Mucosa of gallbladder (tissue), 1 donor: Measurements from ENCODE around the gene IL31RA. TPM values are rescaled to one million over a fixed set of nuclear protein-coding genes. Genes with fewer than 3 reads are reported as not detected.
"Not testable (repeated sequence)": the region's sequence is repeated elsewhere in the genome, so short reads cannot be mapped to it uniquely, and the experiment has no call there.

Experiments
- DNase-seq: peaks from one replicate; pipeline ENCODE4 v3.0.0-alpha.2; 2020; ENCODE audit warnings: low spot score
- total RNA-seq: library from RNA; stranded (reverse); gene quantifications from one replicate; pipeline ENCODE4 v1.2.1, GENCODE V29; 2021
- donor health status: DM: no; HTN: no; CAD: no.

The IL31RA gene
- 0.17 TPM for total RNA-seq

DNA sequence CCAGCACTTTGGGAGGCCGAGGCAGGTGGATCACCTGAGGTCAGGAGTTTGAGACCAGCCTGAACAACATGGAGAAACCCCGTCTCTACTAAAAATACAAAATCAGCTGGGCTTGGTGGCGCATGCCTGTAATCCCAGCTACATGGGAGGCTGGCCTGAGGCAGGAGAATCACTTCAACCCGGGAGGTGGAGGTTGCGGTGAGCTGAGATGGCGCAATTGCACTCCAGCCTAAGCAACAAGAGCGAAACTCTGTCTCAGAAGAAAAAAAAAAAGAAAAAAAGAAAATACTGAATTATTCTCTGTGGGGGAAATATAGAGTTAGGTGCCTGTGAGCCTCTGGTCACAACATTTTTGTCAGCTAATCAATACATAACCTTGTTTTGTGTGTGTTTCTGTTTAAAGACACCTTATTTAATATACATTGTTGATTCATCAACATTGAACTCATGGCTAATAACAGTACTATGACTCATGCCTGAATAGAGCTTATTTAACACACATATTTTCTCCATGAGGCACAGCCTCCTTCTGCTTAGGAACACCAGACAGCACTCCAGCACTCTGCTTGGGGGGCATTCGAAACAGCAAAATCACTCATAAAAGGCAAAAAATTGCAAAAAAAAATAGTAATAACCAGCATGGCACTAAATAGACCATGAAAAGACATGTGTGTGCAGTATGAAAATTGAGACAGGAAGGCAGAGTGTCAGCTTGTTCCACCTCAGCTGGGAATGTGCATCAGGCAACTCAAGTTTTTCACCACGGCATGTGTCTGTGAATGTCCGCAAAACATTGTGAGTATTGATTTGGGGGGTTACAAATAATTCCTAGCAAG lies at the start of gene IL31RA:
Gene IL31RA (plus strand): TSS at position 519 of the 836 bp plus-strand sequence. CDS start 214 bp downstream, at position 733.
- DNase-seq, result no peak

DNA sequence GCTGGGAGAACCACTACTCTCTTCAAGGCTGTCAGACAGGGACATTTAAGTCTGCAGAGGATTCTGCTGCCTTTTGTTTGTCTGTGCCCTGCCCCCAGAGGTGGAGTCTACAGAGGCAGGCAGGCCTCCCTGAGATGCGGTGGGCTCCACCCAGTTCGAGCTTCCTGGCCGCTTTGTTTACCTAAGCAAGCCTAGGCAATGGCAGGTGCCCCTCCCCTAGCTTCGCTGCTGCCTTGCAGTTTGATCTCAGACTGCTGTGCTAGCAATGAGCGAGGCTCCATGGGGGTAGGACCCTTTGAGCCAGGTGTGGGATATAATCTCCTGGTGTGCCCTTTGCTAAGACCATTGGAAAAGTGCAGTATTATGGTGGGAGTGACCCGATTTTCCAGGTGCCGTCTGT lies 42.3 kb upstream of the IL31RA start:
- not testable (repeated sequence) for DNase-seq

DNA sequence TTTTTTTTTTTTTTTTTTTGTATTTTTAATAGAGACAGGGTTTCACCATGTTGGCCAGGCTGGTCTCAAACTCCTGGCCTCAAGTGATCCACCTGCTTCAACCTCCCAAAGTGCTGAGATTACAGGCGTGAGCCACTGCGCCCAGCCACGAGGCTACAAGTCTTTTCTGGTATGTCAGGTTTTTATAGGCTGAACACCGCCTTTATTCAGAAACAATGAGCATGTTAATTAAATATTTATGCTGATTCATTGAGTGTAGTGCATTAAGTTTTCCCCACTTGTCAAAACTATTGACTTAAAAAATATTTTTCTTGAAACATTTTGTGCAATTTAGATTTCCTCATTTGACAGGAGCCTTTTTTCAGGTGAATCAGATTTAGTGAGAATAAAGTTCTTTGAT lies 35.2 kb upstream of the IL31RA start:
- not testable (repeated sequence) for DNase-seq

DNA sequence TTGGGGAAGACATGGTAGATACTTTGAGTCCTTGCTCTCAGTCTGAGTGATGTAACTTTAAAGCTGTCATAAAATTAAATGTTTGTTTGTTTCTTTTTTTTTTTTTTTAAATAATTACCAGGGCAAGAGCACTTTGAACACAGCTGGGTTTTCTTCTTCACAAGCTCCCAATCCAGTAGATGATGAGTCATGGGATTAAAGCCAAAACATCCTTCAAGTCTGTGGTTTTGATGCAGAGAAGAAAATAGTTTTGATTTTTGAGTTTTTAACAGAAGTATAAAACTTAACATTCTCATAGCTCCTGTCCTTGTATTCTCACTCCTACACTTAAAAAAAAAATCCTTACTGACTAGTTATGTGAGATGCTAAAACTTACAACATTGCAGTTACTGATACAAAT lies 34.8 kb upstream of the IL31RA start:
- no peak for DNase-seq

DNA sequence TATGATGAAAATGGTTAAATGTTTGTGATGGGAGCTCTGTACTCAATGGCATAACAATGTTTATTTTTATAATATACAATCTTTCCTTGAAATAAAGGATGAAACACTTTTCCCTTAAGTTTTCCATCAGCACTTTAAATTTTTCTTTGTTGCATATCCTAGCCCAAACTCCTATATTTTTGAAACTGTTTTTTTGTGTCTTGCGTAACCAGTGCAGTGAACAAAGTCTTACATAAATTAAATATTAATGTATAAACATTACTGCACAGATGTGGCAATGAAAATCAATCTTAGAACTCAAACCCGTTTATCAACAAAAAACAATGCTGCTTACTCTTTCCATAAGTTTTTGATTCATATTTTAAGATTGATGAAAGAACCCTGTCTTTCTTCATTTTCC lies 34.1 kb upstream of the IL31RA start:
- no peak for DNase-seq

DNA sequence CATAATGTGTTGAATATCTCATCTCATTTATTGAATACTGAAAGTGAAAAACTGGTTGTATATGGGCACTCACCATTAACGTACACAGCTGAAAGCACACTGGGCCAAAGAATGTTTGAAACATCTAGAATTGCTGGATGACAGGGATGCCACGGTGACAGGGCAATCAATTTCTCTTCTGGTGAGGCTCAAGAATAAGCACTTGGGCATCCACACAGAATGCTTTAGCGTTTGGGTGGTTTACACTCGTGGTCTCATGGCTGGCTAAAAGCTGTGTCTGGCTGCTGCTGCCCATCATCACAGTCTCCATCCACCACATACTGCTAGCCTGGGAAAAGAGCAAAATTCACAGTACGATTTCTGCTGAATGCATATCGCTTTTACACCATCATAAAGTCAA lies 30.7 kb upstream of the IL31RA start:
- DNase-seq, result no peak

DNA sequence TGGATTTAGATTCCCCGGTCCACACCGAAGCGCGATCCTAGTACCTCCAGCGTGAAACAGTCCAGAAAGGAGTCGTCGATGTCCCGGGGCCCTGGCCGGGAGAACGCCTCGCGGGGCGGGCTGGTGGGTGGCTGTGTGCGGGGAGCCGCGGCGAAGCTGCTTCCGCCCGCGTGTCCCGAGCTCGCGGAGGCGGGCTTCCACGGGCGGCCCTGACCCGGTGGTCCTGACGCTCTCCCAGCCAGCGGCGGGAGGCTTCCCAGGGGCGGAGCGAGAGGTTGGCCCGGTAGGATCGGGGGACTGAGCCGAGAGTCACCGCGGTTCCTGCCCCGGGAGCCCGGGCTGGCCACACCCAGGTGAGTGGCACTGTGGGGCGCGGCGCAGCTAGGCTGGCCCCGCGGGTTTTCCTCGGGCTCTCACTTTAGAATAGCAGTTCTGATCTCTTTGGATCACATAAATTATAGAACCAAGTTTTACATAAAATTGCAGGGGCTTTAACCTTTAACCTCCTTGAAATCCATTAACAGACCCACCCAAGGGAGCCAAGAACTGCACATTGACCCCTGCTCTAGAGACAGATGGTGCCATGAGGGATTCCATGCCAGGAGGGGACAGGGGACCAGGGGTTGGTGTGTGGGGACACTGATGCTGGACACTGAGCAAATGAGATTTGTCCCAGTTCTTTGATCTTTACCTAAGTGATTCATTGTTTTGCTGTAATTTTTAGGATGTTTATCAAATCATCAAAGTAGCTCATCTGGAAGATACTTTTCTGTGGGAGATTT lies 29.2 kb upstream of the IL31RA start:
- no peak for DNase-seq

DNA sequence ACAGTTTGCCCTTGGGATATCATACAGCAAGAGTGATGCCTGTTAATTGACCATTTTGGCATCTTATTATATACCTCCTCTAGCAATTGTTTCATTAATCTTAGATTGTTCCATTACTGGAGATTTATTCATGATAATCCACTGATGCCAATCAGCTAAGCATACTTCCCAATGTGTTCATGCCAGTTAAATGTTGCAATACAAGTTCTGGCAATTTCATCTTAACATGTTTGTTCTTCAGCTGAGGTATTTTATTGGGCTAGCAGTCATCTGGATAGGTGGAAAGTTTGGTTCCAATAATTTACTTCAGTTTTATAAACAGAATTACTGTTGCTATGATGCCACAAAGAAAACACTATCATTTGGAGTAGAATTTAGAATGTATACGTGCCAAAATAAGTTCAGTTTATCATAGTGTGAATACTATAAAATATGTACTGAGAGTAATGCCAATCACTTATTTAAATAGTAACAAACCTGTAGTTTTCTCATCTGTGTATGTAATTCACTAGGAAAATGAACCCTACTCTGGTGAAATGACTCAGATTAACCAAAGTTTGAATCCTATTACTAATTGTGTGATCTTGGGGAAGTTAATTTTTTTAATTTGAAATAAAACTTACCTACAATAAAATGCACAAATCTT lies 27.9 kb upstream of the IL31RA start:
- no peak for DNase-seq

DNA sequence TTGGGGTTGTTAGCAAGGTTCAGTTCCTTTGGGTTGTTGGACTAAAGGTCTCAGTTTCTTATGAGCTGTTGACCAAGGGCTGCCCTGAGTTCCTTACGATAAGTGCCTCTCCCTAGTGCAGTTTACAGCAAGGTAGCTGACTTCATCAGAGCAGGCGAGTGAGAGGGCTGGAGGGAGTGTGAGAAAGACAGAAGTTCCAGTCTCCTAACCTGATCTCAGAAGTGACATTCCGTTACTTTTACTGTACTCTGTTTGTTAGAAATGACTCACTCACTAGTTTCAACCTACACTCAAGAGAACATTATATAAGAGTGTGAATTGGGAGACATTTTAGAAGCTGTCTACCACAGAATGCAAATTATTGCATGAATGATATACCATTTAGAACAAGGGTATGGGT lies 21.2 kb upstream of the IL31RA start:
- DNase-seq, result no peak

DNA sequence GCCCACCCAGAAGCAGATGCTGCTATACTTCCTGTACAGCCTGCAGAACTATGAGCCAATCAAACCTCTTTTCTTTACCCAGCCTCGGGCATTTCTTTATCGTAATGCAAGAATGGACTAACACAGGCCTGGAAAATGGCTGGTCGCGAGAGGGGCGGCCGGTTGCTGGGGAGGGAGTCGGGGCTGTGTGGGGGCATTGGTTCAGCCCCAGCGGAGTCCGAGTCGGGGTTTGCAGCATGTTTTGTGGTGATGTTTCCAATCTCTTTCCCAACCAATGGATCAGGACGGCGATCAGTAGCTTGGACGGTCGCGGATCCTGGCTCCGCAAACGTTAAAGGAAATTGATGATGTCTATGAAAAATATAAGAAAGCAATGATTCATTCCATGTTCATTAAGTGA lies 18.7 kb upstream of the IL31RA start:
- DNase-seq, result no peak

DNA sequence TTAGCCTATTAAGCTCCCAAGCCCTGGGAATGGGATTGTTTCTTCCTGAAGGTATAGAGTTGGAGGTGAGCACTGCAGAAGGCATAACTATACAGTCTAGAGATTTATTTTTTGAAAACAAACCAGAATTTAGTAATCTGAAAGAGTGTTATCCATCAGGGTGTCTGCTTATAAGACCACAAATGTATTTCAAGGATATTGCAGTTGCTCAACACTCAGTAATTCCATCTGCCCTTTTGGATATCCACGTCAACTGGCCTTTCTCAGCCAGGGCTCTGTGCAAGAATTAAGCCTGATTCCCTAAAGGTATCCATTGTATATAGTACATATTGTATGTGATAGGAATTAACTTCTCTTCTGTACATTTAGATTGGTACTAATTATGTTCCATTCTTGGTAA lies 15.0 kb upstream of the IL31RA start:
- DNase-seq, result no peak

DNA sequence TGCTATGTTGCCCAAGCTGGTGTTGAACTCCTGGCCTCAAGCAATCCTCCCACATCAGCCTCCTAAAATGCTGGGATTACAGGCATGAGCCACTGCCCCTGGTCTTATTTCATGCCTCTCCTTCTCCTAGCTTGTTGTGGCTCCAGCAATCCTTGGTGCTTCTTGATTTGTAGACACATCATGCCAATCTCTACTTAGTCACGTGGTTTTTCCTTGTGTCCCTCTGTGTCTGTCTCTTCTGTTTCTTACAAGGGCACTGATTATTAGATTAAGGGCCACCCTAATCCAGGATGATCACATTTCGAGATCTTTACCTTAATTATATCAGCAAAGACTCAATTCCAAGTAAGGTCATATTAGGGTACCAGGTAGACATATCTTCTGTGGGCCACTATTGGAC lies 9.2 kb upstream of the IL31RA start:
- DNase-seq, result no peak

DNA sequence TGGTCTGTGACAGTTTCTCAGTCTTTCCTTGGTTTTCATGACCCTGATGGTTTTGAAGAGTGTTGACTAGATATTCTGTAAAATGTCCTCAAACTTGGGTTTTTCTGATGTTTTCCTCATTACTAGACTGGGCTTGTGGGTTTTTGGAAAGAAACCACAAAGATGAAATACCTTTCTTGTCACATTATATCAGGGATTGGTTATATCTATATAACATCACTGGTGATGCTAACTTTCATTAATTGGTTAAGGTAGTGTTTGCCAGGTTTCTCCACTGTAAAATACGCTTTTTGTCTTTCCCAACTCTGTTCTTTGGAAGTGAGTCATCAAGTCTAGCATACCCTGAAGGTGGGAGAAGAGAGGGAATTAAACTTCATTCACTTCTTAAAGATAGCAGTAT lies 3.3 kb upstream of the IL31RA start:
- DNase-seq, result no peak

DNA sequence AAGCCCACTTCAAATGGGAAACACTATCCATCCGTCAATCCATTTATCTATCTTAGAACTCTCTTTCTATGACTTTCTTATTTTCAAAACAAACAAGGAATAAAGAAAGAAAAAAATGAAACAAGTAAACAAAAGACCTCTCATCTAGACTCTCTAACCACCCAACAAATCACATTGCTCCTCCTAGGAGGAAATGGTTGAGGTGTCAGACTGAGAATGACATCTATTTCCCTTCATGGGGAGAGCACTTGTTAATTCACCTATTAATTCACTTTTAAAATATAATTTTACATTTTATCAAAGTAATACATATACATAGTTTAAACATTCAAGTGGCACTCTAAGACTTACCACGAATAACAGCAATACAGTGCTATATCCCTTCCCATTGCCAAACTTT lies 2.4 kb upstream of the IL31RA start:
- no peak for DNase-seq

DNA sequence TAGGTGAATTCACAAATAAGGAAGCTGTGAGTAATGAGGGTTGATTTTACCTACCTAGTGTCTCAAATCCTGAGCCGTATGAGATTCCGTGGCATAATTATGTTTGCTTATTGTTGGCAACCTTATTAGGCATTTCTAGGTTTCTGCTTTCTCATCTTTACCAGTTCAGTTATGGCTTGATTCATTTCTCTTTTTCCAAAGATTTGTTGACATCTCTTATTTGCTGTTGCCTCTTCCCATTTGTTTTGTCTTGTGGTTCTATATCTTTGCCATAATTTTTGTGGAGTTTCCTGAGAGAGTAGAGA lies 470 bp downstream of the IL31RA start:
- no peak for DNase-seq

DNA sequence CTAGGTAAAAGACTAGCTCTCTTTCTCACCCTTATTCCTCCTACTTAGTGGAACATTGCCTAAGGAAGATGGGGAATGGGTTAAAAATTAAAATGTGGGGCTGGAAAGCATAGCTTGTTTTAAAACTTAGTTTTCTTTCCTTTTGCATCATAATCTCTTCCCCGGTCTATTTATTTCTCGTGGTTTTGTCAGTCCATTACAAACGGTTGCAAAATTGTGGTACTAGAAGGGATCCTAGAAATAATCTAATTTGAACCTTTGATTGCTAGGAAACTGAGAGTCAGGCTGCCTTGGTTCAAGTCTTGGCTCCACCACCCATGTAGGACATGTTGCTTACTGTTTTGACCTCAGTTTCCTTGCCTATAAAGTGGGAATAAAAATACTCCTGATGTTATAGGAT lies 1.3 kb downstream of the IL31RA start:
- no peak for DNase-seq

DNA sequence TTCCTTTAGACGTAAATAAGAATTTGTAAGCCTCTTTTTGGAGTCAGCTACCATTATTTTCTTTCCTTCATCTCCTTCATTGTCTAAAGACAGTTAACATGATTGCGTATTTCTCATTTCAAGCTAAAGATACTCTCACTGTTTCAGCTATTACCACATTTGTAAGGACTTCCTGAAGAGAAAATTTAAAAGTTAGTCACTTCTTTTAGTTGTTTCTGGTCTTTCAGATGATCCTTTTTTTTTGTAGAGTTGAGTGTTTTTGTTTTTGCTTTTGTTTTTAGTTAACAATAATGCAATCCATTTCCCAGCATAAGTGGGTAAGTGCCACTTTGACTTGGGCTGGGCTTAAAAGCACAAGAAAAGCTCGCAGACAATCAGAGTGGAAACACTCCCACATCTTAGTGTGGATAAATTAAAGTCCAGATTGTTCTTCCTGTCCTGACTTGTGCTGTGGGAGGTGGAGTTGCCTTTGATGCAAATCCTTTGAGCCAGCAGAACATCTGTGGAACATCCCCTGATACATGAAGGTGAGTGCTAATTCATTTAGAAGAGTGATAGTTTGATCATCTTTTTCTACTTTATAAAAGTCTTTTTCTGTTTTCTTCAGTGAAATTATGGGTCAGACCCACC lies 2.0 kb downstream of the IL31RA start:
- no peak for DNase-seq

DNA sequence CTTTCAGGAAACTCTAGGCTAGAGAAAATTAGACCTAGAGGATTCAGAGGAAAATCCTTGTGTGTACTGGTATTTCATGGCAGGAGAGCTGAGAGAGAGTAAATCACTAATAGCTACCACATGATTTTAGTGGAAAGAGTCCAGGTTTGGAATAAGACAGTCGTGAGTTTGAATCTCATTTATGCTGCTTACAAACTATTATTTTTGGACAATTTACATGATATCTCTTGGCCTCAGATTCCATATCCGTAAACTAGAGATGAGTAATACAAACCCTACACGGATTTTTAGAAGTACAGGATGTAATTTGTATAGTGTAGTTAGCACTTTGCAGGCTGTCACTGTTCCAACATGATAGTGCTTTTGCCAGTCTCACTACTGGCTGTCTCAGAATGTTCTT lies 2.7 kb downstream of the IL31RA start:
- no peak for DNase-seq

DNA sequence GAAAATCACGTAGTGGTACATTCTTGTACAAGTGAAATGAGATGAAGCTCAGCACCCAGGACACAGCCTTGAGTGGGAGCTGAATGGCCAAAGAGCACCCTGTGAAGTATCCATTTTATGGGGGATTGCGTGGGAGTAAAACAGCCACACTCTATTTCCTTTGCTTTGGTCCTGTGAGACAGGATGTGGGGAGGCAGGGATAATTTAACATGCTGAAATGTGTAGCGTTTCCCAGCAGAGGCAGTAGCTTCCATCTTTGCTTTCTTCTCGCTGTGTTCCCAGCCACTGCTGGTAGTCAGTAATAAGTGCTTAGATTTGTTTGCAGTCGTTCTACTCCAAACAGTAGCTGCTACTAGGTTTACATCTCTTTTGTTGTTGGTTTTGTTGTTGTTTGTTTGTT lies 4.4 kb downstream of the IL31RA start:
- no peak for DNase-seq

DNA sequence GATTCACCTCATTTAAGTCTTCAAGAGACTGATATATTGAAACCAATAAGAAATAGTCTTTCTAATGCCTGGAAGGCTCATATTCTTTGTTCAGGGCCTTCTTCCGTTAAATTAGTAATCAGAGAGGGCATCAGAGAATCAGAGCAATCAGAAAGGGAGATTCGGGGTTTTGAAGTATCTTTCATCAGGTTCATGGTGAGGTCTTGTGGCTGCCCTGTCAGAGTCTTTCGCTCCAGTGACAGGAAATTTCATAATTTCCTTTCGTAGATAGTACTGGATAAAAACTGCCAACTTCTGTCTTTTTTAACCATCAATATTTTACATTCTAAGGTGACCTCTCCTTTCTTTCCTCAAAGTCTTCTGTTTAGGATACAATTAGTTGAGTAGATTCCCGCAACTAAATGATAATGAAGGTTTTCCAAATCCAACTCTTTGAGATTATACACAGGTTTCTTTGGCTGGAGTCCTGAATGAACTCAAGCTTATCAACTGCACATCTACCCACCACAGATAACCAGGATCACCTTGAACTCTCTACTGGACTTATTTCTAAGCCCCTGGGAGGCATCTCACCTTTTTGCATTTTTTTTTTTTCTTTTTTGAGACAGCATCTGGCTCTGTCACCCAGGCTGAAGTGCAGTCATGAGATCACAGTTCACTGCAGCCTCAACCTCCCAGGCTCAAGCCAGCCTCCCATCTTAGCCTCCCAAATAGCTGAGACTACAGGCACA lies 5.5 kb downstream of the IL31RA start:
- DNase-seq, result no peak

DNA sequence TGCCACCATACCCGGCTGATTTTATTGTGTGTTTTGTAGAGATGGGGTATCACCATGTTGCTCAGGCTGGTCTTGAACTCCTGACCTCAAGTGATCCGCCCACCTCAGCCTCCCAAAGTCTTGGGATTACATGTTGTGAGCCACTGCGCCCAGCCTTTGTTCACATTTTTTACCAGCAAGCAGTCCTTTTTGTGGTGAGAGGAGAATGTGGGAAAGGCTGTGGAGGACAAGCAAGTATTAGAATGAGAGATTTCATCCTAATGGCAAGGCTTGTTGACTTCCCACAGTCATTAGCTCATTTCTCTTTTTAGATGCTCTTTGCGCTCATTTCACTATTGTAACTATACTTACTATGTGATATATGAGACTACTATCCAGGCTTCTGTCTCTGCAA lies 6.1 kb downstream of the IL31RA start:
- no peak for DNase-seq

DNA sequence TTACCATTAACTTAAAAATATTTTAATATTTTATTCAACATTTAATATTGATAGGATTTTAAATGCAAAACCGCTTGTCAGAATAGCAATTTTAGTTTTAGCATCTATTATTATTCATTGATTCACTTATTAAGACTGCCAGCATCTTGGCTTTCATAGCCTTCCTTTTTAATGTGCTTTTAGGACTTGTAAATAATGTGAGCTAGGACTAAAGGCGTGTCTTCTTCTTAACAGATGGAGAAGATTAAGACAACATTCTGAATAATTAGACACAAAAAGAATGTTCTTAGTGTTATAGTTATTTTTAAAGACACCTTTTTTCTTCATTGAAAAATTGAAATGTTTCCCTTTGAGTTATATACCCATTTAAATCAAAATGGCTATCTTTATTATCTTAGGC lies 6.9 kb downstream of the IL31RA start:
- DNase-seq, result no peak
